Measurements from ENCODE around the gene SV2B.

GRCh38 chr15:91098451-91098850 lies 1.6 kb upstream of the SV2B start:
- TF ChIP-seq CTCF (IDR thresholded peaks at IDR 0.05) (no peak), POLR2A (IDR thresholded peaks at IDR 0.05) (no peak)

Measured in testis (tissue), 2 donors.